OCI-LY1 (cell line): Measurements from ENCODE around the gene GRPEL1.

ENCODE experiments used
- H2AFZ ChIP-seq: fragments of 200-600 bp; sonication (generic), shearing (Covaris generic); 2 replicates; pipeline ENCODE4 v1.6.0; 2014; ENCODE audit warnings: antibody characterized with exemption, mild to moderate bottlenecking, low read length
- H3F3A ChIP-seq: fragments of 200-600 bp; sonication (generic), shearing (Covaris generic); 2 replicates; pipeline ENCODE4 v1.6.0; 2014; ENCODE audit warnings: mild to moderate bottlenecking, antibody characterized with exemption, low read length, moderate library complexity; ENCODE audit not compliant: insufficient read depth
- H3K27ac ChIP-seq: fragments of 200-600 bp; sonication (generic); 2 replicates; pipeline ENCODE4 v1.5.1; 2014; ENCODE audit warnings: low read length, mixed run types, mild to moderate bottlenecking, low read depth; ENCODE audit not compliant: poor library complexity, severe bottlenecking
- H3K27me3 ChIP-seq: fragments of 200-600 bp; sonication (generic); 2 replicates; pipeline ENCODE4 v1.6.0; 2014; ENCODE audit warnings: antibody characterized with exemption, mild to moderate bottlenecking, low read length, moderate library complexity; ENCODE audit not compliant: insufficient read depth
- H3K36me3 ChIP-seq: fragments of 200-600 bp; sonication (generic); 2 replicates; pipeline ENCODE4 v1.6.1; 2014; ENCODE audit warnings: mild to moderate bottlenecking, antibody characterized with exemption, low read length, moderate library complexity, mixed read lengths; ENCODE audit not compliant: insufficient read depth
- H3K4me1 ChIP-seq: fragments of 200-600 bp; sonication (generic); 2 replicates; pipeline ENCODE4 v1.5.1; 2014; ENCODE audit warnings: mild to moderate bottlenecking, low read length, moderate library complexity; ENCODE audit not compliant: insufficient read depth, severe bottlenecking
- H3K4me2 ChIP-seq: fragments of 200-600 bp; sonication (generic), shearing (Covaris generic); 2 replicates; pipeline ENCODE4 v1.6.1; 2014; ENCODE audit warnings: low read length
- H3K4me3 ChIP-seq: fragments of 200-600 bp; sonication (generic); 2 replicates; pipeline ENCODE4 v1.5.1; 2014; ENCODE audit warnings: low read length, low read depth, mild to moderate bottlenecking, mixed read lengths; ENCODE audit not compliant: poor library complexity, severe bottlenecking
- H3K79me2 ChIP-seq: fragments of 200-600 bp; shearing (Covaris generic); 2 replicates; pipeline ENCODE4 v1.6.1; 2016; ENCODE audit warnings: mixed run types, low read length, mixed read lengths; ENCODE audit not compliant: insufficient read depth
- H3K9ac ChIP-seq: fragments of 200-600 bp; sonication (generic), shearing (Covaris generic); 2 replicates; pipeline ENCODE4 v1.6.1; 2014; ENCODE audit warnings: mild to moderate bottlenecking, low read length, mixed read lengths
- H3K9me2 ChIP-seq: fragments of 200-600 bp; sonication (generic), shearing (Covaris generic); 2 replicates; pipeline ENCODE4 v1.6.1; 2014; ENCODE audit warnings: low read depth, mild to moderate bottlenecking, low read length, mixed read lengths
- H3K9me3 ChIP-seq: fragments of 200-600 bp; shearing (Covaris generic); 2 replicates; pipeline ENCODE4 v1.6.1; 2014; ENCODE audit warnings: low read length, mixed read lengths
- H4K20me1 ChIP-seq: fragments of 200-600 bp; sonication (generic), shearing (Covaris generic); 2 replicates; pipeline ENCODE4 v1.6.0; 2016; ENCODE audit warnings: mild to moderate bottlenecking, low read length; ENCODE audit not compliant: insufficient read depth
- EZH2 ChIP-seq: fragments of 200-600 bp; sonication (generic), shearing (Covaris generic); IDR thresholded peaks from 2 replicates; pipeline ENCODE4 v1.8.0; 2017; ENCODE audit warnings: borderline replicate concordance, mixed run types, mild to moderate bottlenecking, antibody characterized with exemption, low read length, moderate library complexity, mixed read lengths
- TF ChIP-seq, protein P1 (sequence below): fragments of 200-600 bp; sonication (generic), shearing (Covaris generic); IDR thresholded peaks from 2 replicates; pipeline ENCODE4 v1.5.1; 2017; ENCODE audit warnings: mild to moderate bottlenecking, antibody characterized with exemption, low read length, moderate library complexity, mixed read lengths

The GRPEL1 gene

DNA sequence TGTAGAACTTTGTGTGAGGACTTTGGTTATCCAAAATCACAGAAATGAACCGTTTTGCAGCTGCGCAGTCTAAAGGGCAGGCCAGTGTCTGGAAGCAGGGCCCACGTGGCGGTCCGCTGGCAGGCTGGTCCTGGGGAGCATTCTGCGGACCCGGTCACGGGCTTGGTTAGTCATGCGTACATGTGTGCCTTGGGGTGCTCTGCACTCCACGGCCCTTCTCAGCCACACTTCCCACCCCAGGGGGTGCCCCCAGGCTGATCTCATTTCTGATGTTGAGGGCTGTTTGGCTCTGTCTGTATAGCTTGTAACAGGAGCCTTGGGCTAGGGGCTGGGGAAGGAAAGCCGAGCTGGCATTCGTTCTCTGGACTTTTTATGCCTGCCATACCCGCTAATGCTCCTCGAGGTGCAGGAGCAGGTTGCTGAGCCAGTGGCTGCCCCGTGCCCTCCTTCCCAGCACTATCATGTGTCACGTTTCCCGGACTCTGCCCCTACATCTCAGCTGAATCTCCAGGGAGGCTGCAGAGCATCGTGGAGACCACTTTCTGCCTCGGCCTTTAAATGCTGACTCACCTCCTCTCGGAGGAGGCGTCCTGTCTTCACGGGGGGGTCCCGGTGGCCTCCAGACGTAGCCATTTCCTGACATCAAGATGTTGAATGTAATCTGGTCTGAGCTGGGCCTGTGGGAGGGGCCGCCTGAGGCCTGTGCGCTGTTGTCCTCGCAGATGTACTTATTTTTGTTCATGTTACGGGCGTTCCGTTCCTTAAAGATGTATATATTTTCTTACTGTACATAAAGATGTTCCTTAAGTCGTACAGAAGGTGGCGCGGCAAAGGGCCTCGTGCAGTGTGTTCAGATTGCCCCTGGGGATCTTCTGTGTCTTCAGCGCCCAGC is 36.1 kb downstream of the GRPEL1 start:
- H3K79me2 ChIP-seq = no peaks in the 10 kb centered on the region
- H3K36me3 ChIP-seq = peaks cover 11% of the 10 kb centered on the region
- no peaks in the 10 kb centered on the region for H4K20me1 ChIP-seq
- no peak overlapping the region for H3K9ac ChIP-seq
- H2AFZ ChIP-seq = no peak overlapping the region
- H3K4me3 ChIP-seq = no peak overlapping the region
- H3K27ac ChIP-seq = no peak overlapping the region
- H3K27me3 ChIP-seq = no peaks in the 10 kb centered on the region
- no peaks in the 10 kb centered on the region for H3K9me2 ChIP-seq
- no peaks in the 10 kb centered on the region for H3K9me3 ChIP-seq
- no peak for TF ChIP-seq EZH2
- TF ChIP-seq, protein P1, sequence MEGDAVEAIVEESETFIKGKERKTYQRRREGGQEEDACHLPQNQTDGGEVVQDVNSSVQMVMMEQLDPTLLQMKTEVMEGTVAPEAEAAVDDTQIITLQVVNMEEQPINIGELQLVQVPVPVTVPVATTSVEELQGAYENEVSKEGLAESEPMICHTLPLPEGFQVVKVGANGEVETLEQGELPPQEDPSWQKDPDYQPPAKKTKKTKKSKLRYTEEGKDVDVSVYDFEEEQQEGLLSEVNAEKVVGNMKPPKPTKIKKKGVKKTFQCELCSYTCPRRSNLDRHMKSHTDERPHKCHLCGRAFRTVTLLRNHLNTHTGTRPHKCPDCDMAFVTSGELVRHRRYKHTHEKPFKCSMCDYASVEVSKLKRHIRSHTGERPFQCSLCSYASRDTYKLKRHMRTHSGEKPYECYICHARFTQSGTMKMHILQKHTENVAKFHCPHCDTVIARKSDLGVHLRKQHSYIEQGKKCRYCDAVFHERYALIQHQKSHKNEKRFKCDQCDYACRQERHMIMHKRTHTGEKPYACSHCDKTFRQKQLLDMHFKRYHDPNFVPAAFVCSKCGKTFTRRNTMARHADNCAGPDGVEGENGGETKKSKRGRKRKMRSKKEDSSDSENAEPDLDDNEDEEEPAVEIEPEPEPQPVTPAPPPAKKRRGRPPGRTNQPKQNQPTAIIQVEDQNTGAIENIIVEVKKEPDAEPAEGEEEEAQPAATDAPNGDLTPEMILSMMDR = no peak
- H3K4me1 ChIP-seq = no peaks in the 10 kb centered on the region
- no peak overlapping the region for H3K4me2 ChIP-seq
- no peaks in the 10 kb centered on the region for H3F3A ChIP-seq

DNA sequence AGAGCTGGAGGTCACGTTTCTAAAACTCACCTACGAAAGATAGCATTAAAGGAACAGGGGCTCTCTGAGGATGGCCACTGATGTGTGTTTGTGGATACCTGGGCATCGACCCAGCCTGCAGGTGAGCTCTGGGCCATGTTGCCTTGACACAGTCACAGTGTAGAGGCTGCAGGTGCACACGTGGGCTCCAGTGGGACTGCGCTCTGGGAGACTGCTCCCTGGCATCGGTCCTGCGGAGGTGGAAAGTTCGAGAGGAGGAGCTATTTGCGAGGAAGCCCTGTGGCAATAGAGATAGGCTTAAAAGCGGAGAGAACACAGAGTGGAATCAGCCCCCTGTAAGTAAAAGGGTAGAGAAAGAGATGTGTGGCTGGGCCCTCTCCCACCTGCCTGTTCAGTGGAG is 37.0 kb downstream of the GRPEL1 start:
- no peak overlapping the region for H3K9ac ChIP-seq
- H3K79me2 ChIP-seq = no peaks in the 10 kb centered on the region
- H2AFZ ChIP-seq = no peak overlapping the region
- TF ChIP-seq, protein P1 = no peak
- TF ChIP-seq EZH2 = no peak
- no peaks in the 10 kb centered on the region for H3F3A ChIP-seq
- no peaks in the 10 kb centered on the region for H3K9me2 ChIP-seq
- H3K4me3 ChIP-seq = no peak overlapping the region
- H3K4me2 ChIP-seq = no peak overlapping the region
- H3K4me1 ChIP-seq = no peaks in the 10 kb centered on the region
- no peaks in the 10 kb centered on the region for H3K27me3 ChIP-seq
- no peak overlapping the region for H3K27ac ChIP-seq
- no peaks in the 10 kb centered on the region for H4K20me1 ChIP-seq
- H3K36me3 ChIP-seq = peaks cover 11% of the 10 kb centered on the region
- H3K9me3 ChIP-seq = no peaks in the 10 kb centered on the region

DNA sequence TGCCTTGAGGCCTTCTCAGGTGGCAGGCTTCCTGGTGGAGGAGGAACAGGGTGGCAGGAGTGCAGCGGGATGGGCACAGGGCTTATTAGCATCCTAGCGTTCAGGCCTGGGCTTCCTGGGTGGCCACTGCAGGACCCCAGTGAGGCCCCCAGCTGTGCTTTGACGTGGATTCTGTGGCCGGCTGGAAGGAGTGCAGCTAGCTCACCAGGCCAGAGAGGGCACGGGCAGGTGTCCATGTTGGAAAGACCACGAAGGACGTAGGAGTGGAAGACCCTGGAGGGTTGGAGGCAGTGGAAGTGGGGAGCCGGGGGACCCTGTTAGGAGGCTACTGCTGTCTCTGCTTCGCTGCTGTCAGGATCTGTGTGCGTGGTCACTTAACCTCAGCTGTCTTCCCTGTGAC is 37.9 kb downstream of the GRPEL1 start:
- Histone ChIP-seq H3K27me3 (no peaks in the 10 kb centered on the region), H3K9me3 (no peaks in the 10 kb centered on the region), H3K79me2 (no peaks in the 10 kb centered on the region), H2AFZ (no peak overlapping the region), H3K27ac (no peak overlapping the region), H3K36me3 (peaks cover 11% of the 10 kb centered on the region), H3K4me2 (no peak overlapping the region), H3K9ac (no peak overlapping the region), H3K4me1 (no peaks in the 10 kb centered on the region), H3K4me3 (no peak overlapping the region), H4K20me1 (no peaks in the 10 kb centered on the region), H3F3A (no peaks in the 10 kb centered on the region), H3K9me2 (no peaks in the 10 kb centered on the region)
- TF ChIP-seq, protein P1 = no peak
- no peak for TF ChIP-seq EZH2
